GM19468 (cell line): Measurements from ENCODE around the gene HYOU1.
"Not testable (repeated sequence)": the region's sequence is repeated elsewhere in the genome, so short reads cannot be mapped to it uniquely, and the experiment has no call there.

Source experiments
- ATAC-seq: cut with Tn5 transposase; IDR thresholded peaks from one replicate; pipeline ENCODE4 v1.9.1; 2021; ENCODE audit warnings: mild to moderate bottlenecking, moderate library complexity, moderate number of reproducible peaks; ENCODE audit not compliant: unreplicated experiment; ENCODE audit errors: extremely low read depth

Gene HYOU1, protein sequence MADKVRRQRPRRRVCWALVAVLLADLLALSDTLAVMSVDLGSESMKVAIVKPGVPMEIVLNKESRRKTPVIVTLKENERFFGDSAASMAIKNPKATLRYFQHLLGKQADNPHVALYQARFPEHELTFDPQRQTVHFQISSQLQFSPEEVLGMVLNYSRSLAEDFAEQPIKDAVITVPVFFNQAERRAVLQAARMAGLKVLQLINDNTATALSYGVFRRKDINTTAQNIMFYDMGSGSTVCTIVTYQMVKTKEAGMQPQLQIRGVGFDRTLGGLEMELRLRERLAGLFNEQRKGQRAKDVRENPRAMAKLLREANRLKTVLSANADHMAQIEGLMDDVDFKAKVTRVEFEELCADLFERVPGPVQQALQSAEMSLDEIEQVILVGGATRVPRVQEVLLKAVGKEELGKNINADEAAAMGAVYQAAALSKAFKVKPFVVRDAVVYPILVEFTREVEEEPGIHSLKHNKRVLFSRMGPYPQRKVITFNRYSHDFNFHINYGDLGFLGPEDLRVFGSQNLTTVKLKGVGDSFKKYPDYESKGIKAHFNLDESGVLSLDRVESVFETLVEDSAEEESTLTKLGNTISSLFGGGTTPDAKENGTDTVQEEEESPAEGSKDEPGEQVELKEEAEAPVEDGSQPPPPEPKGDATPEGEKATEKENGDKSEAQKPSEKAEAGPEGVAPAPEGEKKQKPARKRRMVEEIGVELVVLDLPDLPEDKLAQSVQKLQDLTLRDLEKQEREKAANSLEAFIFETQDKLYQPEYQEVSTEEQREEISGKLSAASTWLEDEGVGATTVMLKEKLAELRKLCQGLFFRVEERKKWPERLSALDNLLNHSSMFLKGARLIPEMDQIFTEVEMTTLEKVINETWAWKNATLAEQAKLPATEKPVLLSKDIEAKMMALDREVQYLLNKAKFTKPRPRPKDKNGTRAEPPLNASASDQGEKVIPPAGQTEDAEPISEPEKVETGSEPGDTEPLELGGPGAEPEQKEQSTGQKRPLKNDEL

DNA sequence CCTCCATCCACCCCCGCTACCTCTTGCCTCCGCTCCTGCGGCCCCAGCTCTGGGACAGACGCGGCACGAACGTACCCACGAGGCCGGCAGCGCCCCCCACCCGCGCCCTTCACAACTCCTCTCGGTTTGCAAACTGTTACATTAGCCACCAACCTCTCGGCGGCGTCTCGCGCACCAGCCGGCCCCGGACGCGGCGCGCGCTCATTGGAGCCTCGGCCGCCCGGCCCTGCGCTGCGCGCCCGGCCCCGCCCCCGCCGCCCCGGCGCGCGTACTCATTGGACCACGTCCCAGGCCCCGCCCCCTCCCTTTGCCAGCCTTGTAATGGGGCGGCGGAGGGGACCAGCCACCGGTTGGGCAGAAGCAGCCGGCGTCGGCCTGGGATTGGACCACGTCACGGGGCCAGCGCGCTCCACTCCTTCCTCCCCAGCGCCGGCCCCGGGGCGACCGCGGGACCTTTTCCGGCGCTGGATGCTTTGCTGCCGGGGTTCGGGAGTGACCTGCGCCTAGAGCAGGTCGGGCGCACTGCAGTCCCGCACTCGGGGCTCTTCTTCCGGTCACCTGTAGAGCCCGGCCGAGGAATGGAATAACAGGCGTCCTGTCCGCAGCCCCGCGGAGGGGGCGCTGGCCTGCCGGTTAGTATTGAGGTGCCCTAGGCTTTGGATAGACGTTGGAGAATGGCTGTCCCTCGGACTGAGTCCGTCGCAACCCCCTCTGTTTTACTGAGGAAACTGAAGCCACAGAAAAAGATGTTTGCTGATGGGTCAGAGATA is at the start of gene HYOU1:
HYOU1 (minus strand) TSS at position 206 of the 770 bp plus-strand sequence. CDS start 1,045 bp downstream, outside the sequence.
- peak; percentile 92 for ATAC-seq

DNA sequence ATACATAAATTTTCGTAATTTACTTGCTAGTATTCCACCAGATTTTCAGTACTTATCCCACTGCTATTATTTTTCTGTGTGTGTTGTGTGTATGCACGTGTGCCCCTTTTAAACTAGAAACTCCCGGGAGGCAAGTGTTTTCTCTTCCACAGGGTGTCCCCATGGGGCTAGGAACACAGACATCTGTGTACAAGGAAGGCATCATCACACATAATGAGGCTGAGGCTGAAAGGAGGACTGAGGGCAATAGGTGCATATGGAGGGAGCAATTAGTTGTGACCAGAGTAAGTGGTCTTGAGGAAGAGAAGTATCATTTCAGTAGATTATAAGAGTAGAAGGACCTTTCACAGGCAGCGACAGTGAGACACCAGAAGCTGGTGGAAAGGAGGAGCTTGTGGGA is 46.8 kb upstream of the HYOU1 start:
- no peak for ATAC-seq

DNA sequence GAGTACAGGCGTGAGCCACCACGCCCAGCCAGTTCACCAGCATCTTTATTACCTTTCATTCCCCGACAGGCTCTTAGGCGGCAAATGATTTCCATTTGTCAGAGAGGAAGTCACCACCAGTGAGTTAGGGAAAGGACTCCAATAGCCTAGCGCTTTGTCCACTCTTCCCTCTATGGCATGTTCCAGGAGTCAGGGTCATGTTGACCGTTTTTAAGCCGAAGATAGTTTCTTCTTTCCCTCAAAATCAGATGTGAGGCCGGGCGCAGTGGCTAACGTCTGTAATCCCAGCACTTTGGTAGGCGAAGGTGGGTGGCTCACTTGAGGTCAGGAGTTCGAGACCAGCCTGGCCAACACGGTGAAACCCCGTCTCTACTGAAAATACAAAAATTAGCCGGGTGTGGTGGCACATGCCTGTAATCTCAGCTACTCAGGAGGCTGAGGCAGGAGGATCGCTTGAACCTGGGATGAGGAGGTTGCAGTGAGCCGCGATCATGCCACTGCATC is 46.2 kb upstream of the HYOU1 start:
- not testable (repeated sequence) for ATAC-seq

DNA sequence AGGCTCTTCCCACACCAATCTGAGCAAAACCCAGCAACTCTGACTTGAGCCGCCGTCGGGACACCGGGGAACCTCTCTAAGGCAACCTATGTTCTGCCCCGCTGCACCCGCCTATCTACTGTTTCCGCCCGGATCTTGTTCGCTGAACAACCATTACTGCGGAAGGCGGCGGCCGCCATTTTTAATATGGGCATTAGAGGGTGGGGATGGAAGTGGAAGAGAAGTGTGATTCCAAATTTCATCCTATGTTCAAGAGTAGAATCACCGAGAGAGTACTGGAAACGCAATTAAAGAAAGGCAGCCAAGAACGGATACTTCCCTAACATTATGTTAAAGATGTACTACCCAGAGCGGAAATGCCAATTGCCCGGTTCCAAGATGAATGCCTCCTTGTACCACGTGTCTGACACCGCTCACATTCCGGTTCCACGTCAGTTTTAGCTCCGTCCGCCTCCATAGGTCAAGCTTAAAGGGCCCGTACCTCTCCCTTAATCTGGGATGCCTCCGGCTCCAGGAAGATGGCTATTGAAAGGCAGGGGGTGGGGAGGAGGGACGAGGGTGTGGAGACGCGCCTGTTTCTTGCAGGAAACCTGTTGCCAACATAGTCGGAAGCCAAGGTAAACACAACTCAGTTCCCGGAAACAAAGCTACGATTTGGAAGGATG is 44.9 kb upstream of the HYOU1 start, which contains the start of gene DPAGT1:
DPAGT1 (minus strand) TSS at position 95 of the 665 bp plus-strand sequence. CDS start 198 bp downstream, outside the sequence.
- ATAC-seq: peak; percentile 37

DNA sequence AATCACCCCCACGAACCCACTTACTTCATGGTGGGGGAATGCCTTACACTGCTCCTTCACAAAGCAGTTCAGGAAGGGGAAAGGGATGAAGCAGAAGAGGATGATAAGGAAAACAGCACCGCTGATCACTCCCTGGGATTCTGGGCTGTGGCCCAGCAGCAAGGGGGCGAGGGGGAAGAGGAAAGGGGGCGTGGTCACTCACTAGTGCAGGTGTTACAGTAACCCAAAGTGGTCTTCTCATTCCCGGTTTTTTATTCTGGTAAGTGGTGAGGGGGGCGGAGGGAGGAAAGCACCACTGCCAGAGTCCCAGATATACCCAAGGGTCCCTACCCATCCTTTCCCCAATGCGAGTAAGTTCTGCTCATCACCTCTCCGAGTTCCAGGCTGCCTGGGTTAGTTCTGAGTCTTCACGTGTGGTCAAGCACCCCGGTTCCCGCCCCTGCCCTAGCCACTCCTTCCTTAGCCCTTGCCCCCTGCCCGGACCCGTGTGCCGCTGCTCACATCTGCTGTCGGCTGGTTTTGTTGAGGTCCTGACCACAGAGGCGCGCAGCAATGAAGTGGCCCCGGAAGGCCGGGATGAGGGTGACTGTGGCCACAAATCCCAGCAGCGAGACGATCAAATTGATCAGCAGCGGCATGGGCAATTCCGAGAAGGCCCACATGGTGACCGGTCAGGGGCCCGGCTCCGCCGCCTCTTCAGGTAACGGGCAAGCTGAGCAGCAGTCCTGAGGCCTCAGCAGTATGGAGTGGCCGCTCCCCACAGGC is 44.2 kb upstream of the HYOU1 start:
- ATAC-seq: no peak

DNA sequence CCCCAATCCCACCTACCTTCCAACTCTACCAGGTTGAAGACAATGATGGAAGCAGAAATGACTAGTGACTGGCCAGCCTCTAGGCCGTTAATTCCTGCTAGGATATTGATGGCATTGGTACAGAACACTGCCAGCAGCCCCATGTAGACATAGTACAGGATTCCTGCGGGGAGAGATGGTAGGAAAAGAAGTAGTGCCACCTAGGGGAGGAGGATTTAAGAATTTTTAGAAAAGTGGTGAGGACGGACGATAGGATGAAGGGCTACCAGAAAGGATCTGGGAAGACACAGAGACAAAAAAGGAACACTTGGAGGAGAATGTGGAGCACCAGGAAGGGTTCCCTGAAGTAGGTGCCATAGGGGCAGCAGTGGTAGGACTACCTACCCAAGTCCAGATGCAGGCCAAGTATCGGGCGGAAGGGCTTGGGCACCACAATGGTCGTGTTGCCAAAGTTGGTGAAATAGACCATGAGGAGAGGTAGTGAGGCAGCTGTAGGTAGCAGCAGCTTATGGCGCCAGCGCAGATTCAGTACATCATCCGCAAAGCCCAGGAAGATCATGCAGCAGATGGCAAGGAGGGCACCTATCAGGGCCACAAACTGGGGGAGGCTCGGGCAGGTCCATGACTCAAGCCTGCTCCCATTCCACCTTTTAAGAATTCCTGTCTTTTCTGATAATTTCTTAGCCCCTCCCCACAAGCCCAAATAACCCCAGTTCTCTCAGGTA is 43.4 kb upstream of the HYOU1 start:
- ATAC-seq: no peak

DNA sequence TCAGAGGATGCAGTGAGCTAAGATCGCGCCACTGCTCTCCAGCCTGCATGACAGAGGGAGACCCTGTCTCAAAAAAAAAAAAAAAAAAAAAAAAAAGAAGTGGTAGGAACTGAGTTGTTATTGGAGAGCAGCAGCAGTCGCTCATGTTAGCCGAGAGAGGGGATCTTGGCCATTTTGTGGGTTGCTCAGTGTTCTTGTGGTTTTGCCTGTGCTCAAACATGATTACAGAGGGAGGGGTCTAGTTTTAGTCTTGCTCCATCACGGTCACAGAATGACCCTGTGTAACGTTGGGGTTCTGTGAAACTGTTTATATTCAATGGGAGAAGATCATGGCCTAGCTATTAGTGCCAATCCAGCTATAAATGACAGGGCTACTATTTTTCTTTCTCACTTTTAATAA is 42.7 kb upstream of the HYOU1 start:
- ATAC-seq: no peak

DNA sequence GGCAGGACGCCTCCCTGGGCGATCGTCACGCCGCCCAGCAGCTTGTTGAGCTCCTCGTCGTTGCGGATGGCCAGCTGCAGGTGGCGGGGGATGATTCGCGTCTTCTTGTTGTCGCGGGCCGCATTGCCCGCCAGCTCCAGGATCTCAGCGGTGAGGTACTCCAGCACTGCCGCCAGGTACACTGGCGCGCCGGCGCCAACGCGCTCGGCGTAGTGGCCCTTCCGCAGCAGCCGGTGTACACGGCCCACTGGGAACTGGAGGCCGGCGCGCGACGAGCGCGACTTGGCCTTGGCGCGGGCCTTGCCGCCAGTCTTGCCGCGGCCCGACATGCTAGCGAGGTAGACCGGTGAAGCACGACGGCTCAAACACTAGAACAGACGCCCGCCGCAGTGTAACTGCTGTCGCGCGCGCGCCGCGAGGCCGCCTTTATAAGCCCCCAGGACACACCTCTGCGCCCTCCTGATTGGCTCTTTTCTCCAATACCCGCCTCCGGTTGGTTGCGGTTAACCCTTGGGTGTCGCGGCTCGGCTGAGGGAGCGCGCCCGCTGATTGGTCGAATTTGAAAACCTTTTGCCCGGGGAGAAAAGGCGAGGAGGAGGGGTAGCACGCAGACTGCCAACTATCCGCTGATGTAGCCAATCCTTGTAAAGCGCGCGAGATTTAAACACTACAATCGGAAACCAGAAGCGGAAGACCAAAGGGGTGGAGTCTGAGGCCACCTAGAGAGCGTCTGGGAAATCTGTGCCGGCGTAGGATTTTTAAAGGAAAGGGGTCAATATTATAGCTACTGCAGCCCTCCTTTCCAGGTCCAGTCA is 38.3 kb upstream of the HYOU1 start:
- ATAC-seq: peak; percentile 54

DNA sequence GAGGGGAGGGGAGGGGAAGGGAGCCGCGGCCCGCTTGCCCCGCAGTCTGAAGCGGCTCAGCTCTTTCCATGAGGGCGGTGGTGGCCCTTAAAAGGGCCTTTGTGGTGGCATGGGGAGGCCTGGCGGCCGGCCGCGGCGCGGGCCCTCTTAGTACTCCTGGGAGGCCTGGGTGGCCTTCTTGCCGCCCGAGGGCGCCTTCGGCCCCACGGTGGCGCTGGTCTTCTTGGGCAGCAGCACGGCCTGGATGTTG is 37.7 kb upstream of the HYOU1 start:
- peak; percentile 11 for ATAC-seq

DNA sequence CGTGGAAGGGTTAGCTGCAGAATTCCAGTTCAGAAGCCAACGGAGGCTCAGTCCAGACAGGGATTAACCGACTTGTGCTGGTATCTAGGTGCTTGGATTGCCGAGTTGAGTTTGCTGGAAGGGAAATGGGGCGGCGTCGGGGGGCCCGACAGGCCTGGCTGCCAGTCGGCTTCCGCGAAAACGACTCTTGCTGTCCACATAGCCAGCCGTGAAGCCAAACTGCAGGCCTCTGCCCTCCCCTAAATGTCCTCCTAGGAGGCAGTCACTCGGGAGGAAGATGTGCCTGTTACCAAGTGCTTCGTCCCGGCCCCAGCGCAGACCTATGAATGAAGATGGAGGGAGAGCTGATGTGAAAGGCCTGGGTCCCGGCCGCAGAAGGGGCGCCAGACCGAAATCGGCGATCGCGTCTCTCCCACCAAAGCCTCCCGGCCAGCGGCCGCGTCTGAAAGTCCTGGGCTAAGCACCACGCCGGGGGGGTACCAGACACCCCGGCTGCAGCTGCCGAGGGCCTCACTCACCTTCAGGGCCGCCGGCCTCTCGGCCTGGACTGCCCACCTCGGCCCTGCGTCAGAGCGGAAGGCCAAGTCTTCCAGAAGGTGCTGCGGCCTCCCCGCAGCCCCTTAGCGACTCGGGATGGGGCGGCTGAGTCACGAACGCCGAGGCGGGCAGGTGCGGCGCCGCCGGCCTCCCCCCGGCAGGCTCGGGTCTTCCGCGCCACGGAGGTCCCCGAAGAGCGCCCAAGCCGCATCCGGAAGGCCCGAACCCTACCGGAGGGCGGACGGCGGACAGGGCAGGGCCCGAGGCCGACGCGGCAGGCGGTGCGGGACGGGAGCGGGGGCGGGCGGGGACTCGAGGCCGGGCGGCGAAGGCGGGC is 37.2 kb upstream of the HYOU1 start:
- no peak for ATAC-seq

DNA sequence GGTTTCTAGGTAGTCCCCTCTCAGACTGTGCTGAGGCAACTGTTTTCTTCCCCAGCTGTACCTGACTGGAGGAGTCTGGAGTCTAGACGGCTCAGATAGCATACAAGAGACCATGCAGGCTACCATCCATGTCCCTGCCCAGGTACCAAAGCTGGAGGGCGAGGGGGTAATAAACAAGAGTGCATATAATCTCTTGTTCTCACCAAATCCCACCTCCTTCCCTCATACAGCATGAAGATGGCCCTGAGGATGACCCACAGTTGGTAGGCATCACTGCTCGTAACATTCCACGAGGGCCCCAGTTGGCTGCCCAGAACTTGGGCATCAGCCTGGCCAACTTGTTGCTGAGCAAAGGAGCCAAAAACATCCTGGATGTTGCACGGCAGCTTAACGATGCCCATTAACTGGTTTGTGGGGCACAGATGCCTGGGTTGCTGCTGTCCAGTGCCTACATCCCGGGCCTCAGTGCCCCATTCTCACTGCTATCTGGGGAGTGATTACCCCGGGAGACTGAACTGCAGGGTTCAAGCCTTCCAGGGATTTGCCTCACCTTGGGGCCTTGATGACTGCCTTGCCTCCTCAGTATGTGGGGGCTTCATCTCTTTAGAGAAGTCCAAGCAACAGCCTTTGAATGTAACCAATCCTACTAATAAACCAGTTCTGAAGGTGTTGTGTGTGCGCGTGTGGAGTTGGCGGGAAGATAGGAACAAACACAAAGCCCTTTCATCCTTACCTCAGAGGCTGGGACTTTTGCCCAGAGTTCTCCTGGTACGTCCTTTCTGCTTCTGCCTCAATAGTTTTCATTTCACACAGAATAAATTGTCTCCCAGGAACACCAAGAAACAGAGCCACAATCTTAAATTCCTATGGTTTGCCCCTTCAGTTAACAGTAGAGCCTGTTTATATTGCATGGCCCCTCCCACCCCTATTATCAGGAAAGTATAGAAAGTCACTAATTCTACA is 36.2 kb upstream of the HYOU1 start:
- ATAC-seq: no peak

DNA sequence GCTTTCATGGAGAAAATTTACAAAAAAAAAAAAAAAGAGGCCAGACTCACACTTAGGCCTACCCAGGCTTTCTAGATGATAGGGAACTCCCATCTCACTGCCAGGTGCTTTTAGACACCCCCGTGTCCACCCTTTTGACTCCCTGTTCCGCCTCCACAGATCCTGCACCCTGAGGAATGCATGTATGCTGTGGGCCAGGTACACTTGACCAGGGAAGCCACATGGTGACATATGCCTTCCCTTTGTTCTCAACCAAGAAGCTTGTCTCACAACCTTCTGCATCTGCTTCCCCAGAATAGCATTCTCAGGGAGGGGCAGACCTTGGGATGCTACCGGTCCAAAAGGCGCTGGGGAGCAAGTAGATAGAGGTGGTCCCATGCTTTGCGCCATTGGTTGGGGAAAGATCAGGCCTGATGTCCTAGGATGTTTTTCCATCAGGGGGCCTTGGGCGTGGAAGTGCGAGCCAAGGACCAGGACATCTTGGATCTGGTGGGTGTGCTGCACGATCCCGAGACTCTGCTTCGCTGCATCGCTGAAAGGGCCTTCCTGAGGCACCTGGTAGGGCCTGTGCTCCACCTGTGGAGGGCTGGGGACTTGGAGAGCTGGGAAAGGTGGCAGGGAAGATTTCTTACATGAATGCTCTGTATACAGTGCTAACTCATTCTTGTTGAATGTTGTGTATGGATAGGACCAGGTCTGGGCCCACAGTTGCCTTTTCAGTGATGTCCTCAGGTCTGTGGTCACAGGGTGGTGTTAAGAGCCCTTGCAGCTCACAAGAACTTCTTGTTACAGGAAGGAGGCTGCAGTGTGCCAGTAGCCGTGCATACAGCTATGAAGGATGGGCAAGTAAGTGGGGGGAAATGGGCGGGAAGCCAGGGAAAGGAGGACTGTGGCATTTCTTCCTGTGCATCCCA is 35.2 kb upstream of the HYOU1 start:
- ATAC-seq: no peak

DNA sequence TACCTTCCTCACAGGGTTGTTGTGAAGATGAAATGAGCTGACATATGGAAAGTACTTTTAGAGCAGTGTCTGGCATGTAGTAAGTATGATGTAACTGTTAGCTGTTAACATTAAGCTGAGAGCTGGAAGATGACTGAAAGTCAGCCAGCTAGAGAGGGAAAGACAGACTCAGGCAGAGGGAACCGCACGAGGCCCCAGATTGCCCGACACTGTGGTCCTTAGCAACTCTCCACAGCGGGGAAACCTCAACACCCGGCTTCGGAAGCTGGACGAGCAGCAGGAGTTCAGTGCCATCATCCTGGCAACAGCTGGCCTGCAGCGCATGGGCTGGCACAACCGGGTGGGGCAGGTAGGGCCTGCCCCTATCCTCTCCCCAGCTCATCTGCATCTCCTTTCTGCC is 34.2 kb upstream of the HYOU1 start:
- ATAC-seq: no peak

DNA sequence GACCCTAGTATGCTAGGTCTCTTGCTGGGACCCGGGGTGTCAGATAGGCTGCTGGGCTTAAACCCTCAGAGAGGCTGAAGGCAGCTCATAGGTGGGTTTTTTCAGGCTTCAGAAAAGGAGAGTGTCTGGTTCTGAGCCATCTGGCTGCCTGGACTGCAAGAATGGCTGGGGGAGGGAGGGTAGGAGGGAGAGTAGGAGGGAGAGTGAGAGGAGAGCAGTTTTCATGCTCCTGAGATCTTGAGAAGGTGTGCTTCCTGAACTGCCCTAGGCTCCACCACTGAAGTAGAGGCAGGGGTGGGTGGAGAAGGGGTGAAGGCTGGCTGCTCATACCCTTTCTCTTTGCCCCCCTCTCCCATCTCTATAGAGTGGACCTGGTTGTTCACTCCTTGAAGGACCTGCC is 32.3 kb upstream of the HYOU1 start:
- ATAC-seq: no peak
